Muscle of leg (tissue), 11 donors: ENCODE data around the gene FDX1. TPM values are rescaled to one million over a fixed set of nuclear protein-coding genes. Genes with fewer than 3 reads are reported as not detected.

ENCODE experiments used
- DNase-seq: peaks from one replicate; pipeline ENCODE4 v3.0.0; 2013
- H3K27ac ChIP-seq: one replicate; pipeline ENCODE4 v1.5.1; 2013; ENCODE audit warnings: mild to moderate bottlenecking, low read length, control low read depth
- H3K27me3 ChIP-seq: one replicate; pipeline ENCODE4 v1.6.1; 2013; ENCODE audit warnings: low read length; ENCODE audit not compliant: control insufficient read depth, insufficient read depth
- H3K36me3 ChIP-seq: one replicate; pipeline ENCODE4 v1.6.1; 2013; ENCODE audit warnings: low read length; ENCODE audit not compliant: control insufficient read depth, insufficient read depth
- H3K4me1 ChIP-seq: one replicate; pipeline ENCODE4 v1.6.1; 2013; ENCODE audit warnings: low read length; ENCODE audit not compliant: control insufficient read depth, insufficient read depth
- H3K4me3 ChIP-seq: one replicate; pipeline ENCODE4 v1.5.1; 2013; ENCODE audit warnings: low read length, control low read depth
- H3K9me3 ChIP-seq: replicated peaks from 2 replicates; pipeline ENCODE4 v1.6.1; 2013; ENCODE audit warnings: low read depth, low read length; ENCODE audit not compliant: control insufficient read depth
- WGBS: methylation state at CpG from one replicate; pipeline ENCODE4 v1.1.5; 2013; ENCODE audit warnings: missing lambda C conversion rate; ENCODE audit not compliant: insufficient coverage; 5-methylcytosine and 5-hydroxymethylcytosine counted together
- polyA plus RNA-seq, 8 donors: library from polyadenylated mRNA; unstranded; fragments of 120-200 nt; gene quantifications; one replicate each; pipeline versions ENCODE4 v1.2.1 to v1.2.3, GENCODE V29; 2013; ENCODE audit warnings: inconsistent platforms in 1 of 8, low replicate concordance in 1 of 8; ENCODE audit not compliant: insufficient read length in 8 of 8, insufficient read depth in 1 of 8
- total RNA-seq: library from RNA; stranded (reverse); fragments of 120-200 nt; gene quantifications from one replicate; pipeline ENCODE4 v1.2.4, GENCODE V29; 2013

The FDX1 gene
- total and polyA plus RNA-seq, 9 donors, result 7.7 to 10.7 (median 8.8) TPM

GRCh38 chr11:110445437-110445836 is 15.7 kb downstream of the FDX1 start:
- H3K27ac ChIP-seq, result no peak overlapping the region
- H3K4me1 ChIP-seq, result no peaks in the 10 kb centered on the region
- no CpG with 5 or more reads among the region's 1 CpG for WGBS
- H3K36me3 ChIP-seq, result peaks cover 9% of the 10 kb centered on the region
- H3K4me3 ChIP-seq, result no peak overlapping the region
- no peak for DNase-seq
- H3K27me3 ChIP-seq, result no peaks in the 10 kb centered on the region
- no peaks in the 10 kb centered on the region for H3K9me3 ChIP-seq

GRCh38 chr11:110446061-110446460 is 16.3 kb downstream of the FDX1 start:
- Histone ChIP-seq H3K27ac (no peak overlapping the region), H3K9me3 (no peaks in the 10 kb centered on the region), H3K27me3 (no peaks in the 10 kb centered on the region), H3K36me3 (peaks cover 6% of the 10 kb centered on the region), H3K4me3 (no peak overlapping the region), H3K4me1 (no peaks in the 10 kb centered on the region)
- WGBS, result 93% methylated on average over 3 of the region's 3 CpGs
- no peak for DNase-seq

GRCh38 chr11:110446594-110446993 is 16.8 kb downstream of the FDX1 start:
- no peak for DNase-seq
- no peaks in the 10 kb centered on the region for H3K9me3 ChIP-seq
- H3K27ac ChIP-seq, result no peak overlapping the region
- 92% methylated on average over 10 of the region's 10 CpGs for WGBS
- no peaks in the 10 kb centered on the region for H3K4me1 ChIP-seq
- peaks cover 5% of the 10 kb centered on the region for H3K36me3 ChIP-seq
- H3K27me3 ChIP-seq, result no peaks in the 10 kb centered on the region
- no peak overlapping the region for H3K4me3 ChIP-seq

- H3K4me1 ChIP-seq, result no peaks in the 10 kb centered on the region
- no peak overlapping the region for H3K4me3 ChIP-seq
- H3K9me3 ChIP-seq, result peaks cover 3% of the 10 kb centered on the region
- DNase-seq, result no peak
- H3K36me3 ChIP-seq, result peaks cover 5% of the 10 kb centered on the region
- 94% methylated on average over 4 of the region's 4 CpGs for WGBS
- no peak overlapping the region for H3K27ac ChIP-seq
- H3K27me3 ChIP-seq, result no peaks in the 10 kb centered on the region
Observed at GRCh38 chr11:110447343-110447742, 17.6 kb downstream of the FDX1 start.

GRCh38 chr11:110447897-110448745 is 18.4 kb downstream of the FDX1 start:
- no peaks in the 10 kb centered on the region for H3K36me3 ChIP-seq
- H3K4me1 ChIP-seq, result no peaks in the 10 kb centered on the region
- peak; percentile 58 for DNase-seq
- peaks cover 3% of the 10 kb centered on the region for H3K9me3 ChIP-seq
- no CpG with 5 or more reads among the region's 5 CpGs for WGBS
- no peak overlapping the region for H3K4me3 ChIP-seq
- no peak overlapping the region for H3K27ac ChIP-seq
- H3K27me3 ChIP-seq, result no peaks in the 10 kb centered on the region

- Histone ChIP-seq H3K9me3 (peaks cover 3% of the 10 kb centered on the region), H3K27ac (no peak overlapping the region), H3K27me3 (no peaks in the 10 kb centered on the region), H3K36me3 (no peaks in the 10 kb centered on the region), H3K4me3 (no peak overlapping the region), H3K4me1 (no peaks in the 10 kb centered on the region)
- no peak for DNase-seq
- WGBS, result 57% methylated on average over 1 of the region's 2 CpGs
Observed at GRCh38 chr11:110450246-110450645, 20.5 kb downstream of the FDX1 start.

- Histone ChIP-seq H3K27me3 (no peaks in the 10 kb centered on the region), H3K9me3 (peaks cover 3% of the 10 kb centered on the region), H3K4me1 (no peaks in the 10 kb centered on the region), H3K36me3 (no peaks in the 10 kb centered on the region), H3K27ac (no peak overlapping the region), H3K4me3 (no peak overlapping the region)
- WGBS, result 100% methylated on average over 2 of the region's 2 CpGs
- DNase-seq, result no peak
Observed at GRCh38 chr11:110452720-110453119, 23.0 kb downstream of the FDX1 start.

- Histone ChIP-seq H3K4me3 (no peak overlapping the region), H3K9me3 (peaks cover 3% of the 10 kb centered on the region), H3K36me3 (no peaks in the 10 kb centered on the region), H3K27me3 (no peaks in the 10 kb centered on the region), H3K27ac (no peak overlapping the region), H3K4me1 (no peaks in the 10 kb centered on the region)
- DNase-seq, result no peak
- no CpG with 5 or more reads among the region's 5 CpGs for WGBS
Observed at GRCh38 chr11:110453684-110454354, 24.1 kb downstream of the FDX1 start.

- no peak for DNase-seq
- H3K9me3 ChIP-seq, result peaks cover 3% of the 10 kb centered on the region
- no peak overlapping the region for H3K4me3 ChIP-seq
- H3K4me1 ChIP-seq, result no peaks in the 10 kb centered on the region
- H3K36me3 ChIP-seq, result peaks cover 6% of the 10 kb centered on the region
- no CpG with 5 or more reads among the region's 1 CpG for WGBS
- H3K27ac ChIP-seq, result no peak overlapping the region
- H3K27me3 ChIP-seq, result no peaks in the 10 kb centered on the region
Observed at GRCh38 chr11:110454609-110455008, 24.9 kb downstream of the FDX1 start.

- H3K27me3 ChIP-seq, result no peaks in the 10 kb centered on the region
- H3K4me1 ChIP-seq, result no peaks in the 10 kb centered on the region
- H3K27ac ChIP-seq, result no peak overlapping the region
- peaks cover 6% of the 10 kb centered on the region for H3K36me3 ChIP-seq
- 83% methylated on average over 3 of the region's 6 CpGs for WGBS
- no peak for DNase-seq
- peaks cover 3% of the 10 kb centered on the region for H3K9me3 ChIP-seq
- H3K4me3 ChIP-seq, result no peak overlapping the region
Observed at GRCh38 chr11:110455718-110456117, 26.0 kb downstream of the FDX1 start.
